IMR-90 (cell line): Measurements from ENCODE around the gene RASIP1. TPM values are rescaled to one million over a fixed set of nuclear protein-coding genes. Genes with fewer than 3 reads are reported as not detected.

Experiments used
- ATAC-seq: fragments of 200-7000 bp; cut with Tn5 transposase; 2 replicates; pipeline ENCODE4 v1.9.1; 2020; ENCODE audit warnings: low read depth, mild to moderate bottlenecking, moderate library complexity
- BruUV-seq: library from RNA; stranded (reverse); fragments of 400-500 nt; replicated peaks from 2 replicates; lab custom pipeline; 2021; lab: Mats Ljungman, UMichigan
- CTCF ChIA-PET: fragments of 300-600 bp; formaldehyde crosslinking; extraction: SDS; loops from one replicate; lab custom pipeline; 2021; ENCODE audit warnings: antibody characterized with exemption; lab: Yijun Ruan, JAX
- POLR2A ChIA-PET: fragments of 300-600 bp; sonication (Branson Sonifier 250); formaldehyde crosslinking; loops from one replicate; lab custom pipeline; 2022; ENCODE audit warnings: antibody characterized with exemption; ENCODE audit not compliant: unreplicated experiment; lab: Charles Lee
- DNase-seq: peaks from one replicate; pipeline ENCODE4 v3.0.0; 2013
- H2AFZ ChIP-seq: replicated peaks from 2 replicates; pipeline ENCODE3; 2013; ENCODE audit warnings: low read length, mild to moderate bottlenecking; ENCODE audit not compliant: poor library complexity
- H2AK5ac ChIP-seq: 2 replicates; pipeline ENCODE4 v1.6.1; 2013; ENCODE audit warnings: low read depth, low read length, inconsistent platforms
- H2AK9ac ChIP-seq: replicated peaks from 2 replicates; pipeline ENCODE3; 2013; ENCODE audit warnings: mild to moderate bottlenecking, low read depth, low read length, moderate library complexity; ENCODE audit not compliant: poor library complexity
- H2BK120ac ChIP-seq: 2 replicates; pipeline ENCODE4 v1.6.1; 2013; ENCODE audit warnings: low read depth, low read length, inconsistent platforms
- H2BK15ac ChIP-seq: 3 replicates; pipeline ENCODE4 v1.6.1; 2013; ENCODE audit warnings: low read depth, low read length, inconsistent platforms
- H2BK20ac ChIP-seq: 2 replicates; pipeline ENCODE4 v1.6.1; 2013; ENCODE audit warnings: low read depth, mild to moderate bottlenecking, inconsistent platforms, low read length, moderate library complexity
- H2BK5ac ChIP-seq: 2 replicates; pipeline ENCODE4 v1.6.1; 2013; ENCODE audit warnings: mild to moderate bottlenecking, low read depth, low read length, inconsistent platforms; ENCODE audit not compliant: poor library complexity, severe bottlenecking
- H3K14ac ChIP-seq: replicated peaks from 2 replicates; pipeline ENCODE4 v1.6.1; 2013; ENCODE audit warnings: low read depth, low read length, inconsistent platforms
- H3K18ac ChIP-seq: 2 replicates; pipeline ENCODE4 v1.6.1; 2013; ENCODE audit warnings: low read depth, low read length, control low read depth
- H3K23ac ChIP-seq: 2 replicates; pipeline ENCODE4 v1.6.1; 2013; ENCODE audit warnings: low read depth, low read length, inconsistent platforms
- H3K27ac ChIP-seq: 2 replicates; pipeline ENCODE4 v1.5.1; 2013; ENCODE audit warnings: mild to moderate bottlenecking, control low read depth, low read length; ENCODE audit not compliant: insufficient read depth
- H3K27me3 ChIP-seq: 2 replicates; pipeline ENCODE4 v1.6.1; 2013; ENCODE audit warnings: low read length; ENCODE audit not compliant: control insufficient read depth, insufficient read depth
- H3K36me3 ChIP-seq: 2 replicates; pipeline ENCODE4 v1.6.1; 2013; ENCODE audit warnings: low read length, mixed read lengths; ENCODE audit not compliant: control insufficient read depth, insufficient read depth
- H3K4ac ChIP-seq: 2 replicates; pipeline ENCODE4 v1.6.1; 2013; ENCODE audit warnings: low read depth, low read length, inconsistent platforms
- H3K4me1 ChIP-seq: 2 replicates; pipeline ENCODE4 v1.6.1; 2013; ENCODE audit warnings: low read length, mixed read lengths; ENCODE audit not compliant: control insufficient read depth, insufficient read depth
- H3K4me2 ChIP-seq: 2 replicates; pipeline ENCODE4 v1.6.1; 2013; ENCODE audit warnings: low read depth, mild to moderate bottlenecking, control low read depth, low read length, moderate library complexity
- H3K4me3 ChIP-seq: 2 replicates; pipeline ENCODE4 v1.5.1; 2013; ENCODE audit warnings: low read depth, mild to moderate bottlenecking, control low read depth, low read length, moderate library complexity; ENCODE audit not compliant: insufficient read depth
- H3K56ac ChIP-seq: 2 replicates; pipeline ENCODE4 v1.6.1; 2013; ENCODE audit warnings: low read length, inconsistent platforms; ENCODE audit not compliant: insufficient read depth; ENCODE audit errors: extremely low read depth
- H3K79me1 ChIP-seq, 2 experiments: 2 replicates each; pipeline ENCODE4 v1.6.1; 2013; ENCODE audit warnings: low read length in 2 of 2, inconsistent platforms in 1 of 2, low read depth in 1 of 2
- H3K9ac ChIP-seq: 2 replicates; pipeline ENCODE4 v1.6.1; 2013; ENCODE audit warnings: low read depth, low read length, control low read depth
- H3K9me1 ChIP-seq: 2 replicates; pipeline ENCODE4 v1.6.1; 2013; ENCODE audit warnings: low read length, inconsistent platforms; ENCODE audit not compliant: insufficient read depth
- H3K9me3 ChIP-seq: 2 replicates; pipeline ENCODE4 v1.6.1; 2013; ENCODE audit warnings: low read length; ENCODE audit not compliant: control insufficient read depth, insufficient read depth
- H4K20me1 ChIP-seq: 2 replicates; pipeline ENCODE4 v1.6.1; 2013; ENCODE audit warnings: low read length, inconsistent platforms; ENCODE audit not compliant: insufficient read depth
- H4K5ac ChIP-seq: 2 replicates; pipeline ENCODE4 v1.6.1; 2013; ENCODE audit warnings: mild to moderate bottlenecking, low read depth, low read length, control low read depth
- H4K8ac ChIP-seq, 2 experiments: 2 replicates each; pipeline ENCODE4 v1.6.1; 2013; ENCODE audit warnings: low read depth in 2 of 2, low read length in 2 of 2, control low read depth in 1 of 2, inconsistent platforms in 1 of 2
- H4K91ac ChIP-seq: 2 replicates; pipeline ENCODE4 v1.6.1; 2013; ENCODE audit warnings: low read depth, low read length, inconsistent platforms; ENCODE audit not compliant: insufficient read depth
- BHLHE40 ChIP-seq: fragments of 150-350 bp; IDR thresholded peaks from 2 replicates; pipeline ENCODE4 v1.6.1; 2016; ENCODE audit warnings: mild to moderate bottlenecking, low read depth, low read length
- CEBPB ChIP-seq: IDR thresholded peaks from 2 replicates; pipeline ENCODE4 v1.6.1; 2012; ENCODE audit warnings: low read depth, low read length, improper control_type of control experiment
- CTCF ChIP-seq: conservative IDR thresholded peaks from 2 replicates; pipeline ENCODE4 v1.5.1; 2012; ENCODE audit warnings: mild to moderate bottlenecking, low read depth, low read length, improper control_type of control experiment
- ELK1 ChIP-seq: fragments of 150-350 bp; IDR thresholded peaks from 2 replicates; pipeline ENCODE4 v1.6.1; 2016; ENCODE audit warnings: low read depth, mild to moderate bottlenecking, low read length, moderate library complexity, borderline replicate concordance
- FOS ChIP-seq: fragments of 150-350 bp; IDR thresholded peaks from 2 replicates; pipeline ENCODE4 v1.6.1; 2016; ENCODE audit warnings: low read depth, low read length
- MAFK ChIP-seq: IDR thresholded peaks from 2 replicates; pipeline ENCODE4 v1.6.1; 2012; ENCODE audit warnings: low read depth, low read length, improper control_type of control experiment
- MXI1 ChIP-seq: IDR thresholded peaks from 2 replicates; pipeline ENCODE4 v1.6.1; 2012; ENCODE audit warnings: low read depth, mild to moderate bottlenecking, low read length, moderate library complexity, borderline replicate concordance
- NFE2L2 ChIP-seq: fragments of 150-350 bp; IDR thresholded peaks from 2 replicates; pipeline ENCODE4 v1.6.1; 2016; ENCODE audit warnings: low read depth, mild to moderate bottlenecking, low read length
- POLR2A ChIP-seq: IDR thresholded peaks from 2 replicates; pipeline ENCODE4 v1.6.1; 2012; ENCODE audit warnings: mild to moderate bottlenecking, low read depth, low read length
- RAD21 ChIP-seq: IDR thresholded peaks from 2 replicates; pipeline ENCODE4 v1.6.1; 2012; ENCODE audit warnings: low read length, improper control_type of control experiment
- RCOR1 ChIP-seq: IDR thresholded peaks from 2 replicates; pipeline ENCODE4 v1.6.1; 2012; ENCODE audit warnings: mild to moderate bottlenecking, low read length, improper control_type of control experiment; ENCODE audit not compliant: insufficient replicate concordance
- RFX5 ChIP-seq: IDR thresholded peaks from 2 replicates; pipeline ENCODE4 v1.8.0; 2012; ENCODE audit warnings: low read depth, mild to moderate bottlenecking, low read length, moderate library complexity
- SMC3 ChIP-seq: fragments of 150-350 bp; IDR thresholded peaks from 2 replicates; pipeline ENCODE4 v1.6.1; 2016; ENCODE audit warnings: low read depth, mild to moderate bottlenecking, antibody characterized with exemption, low read length, moderate library complexity
- USF2 ChIP-seq: fragments of 150-350 bp; IDR thresholded peaks from 2 replicates; pipeline ENCODE4 v1.6.1; 2017; ENCODE audit warnings: mild to moderate bottlenecking, antibody characterized with exemption, low read length, low read depth
- WGBS, 2 experiments: methylation state at CpG; one replicate each; pipeline versions ENCODE4 v1.1.5 to v1.1.7; 2013; ENCODE audit warnings: missing lambda C conversion rate in 2 of 2; ENCODE audit not compliant: insufficient read length in 1 of 2; ENCODE audit errors: extremely low coverage in 2 of 2; 5-methylcytosine and 5-hydroxymethylcytosine counted together
- dilution Hi-C: fragments of 300-500 bp; cut with HindIII; formaldehyde crosslinking; loops from one replicate; pipeline ENCODE4 v1.14.3; 2018; ENCODE audit warnings: low sequenced_read_pairs; ENCODE audit not compliant: unreplicated experiment
- in situ Hi-C: fragments of 300-500 bp; cut with MboI; formaldehyde crosslinking; loops from 3 replicates; pipeline ENCODE4 v1.14.3; 2019; ENCODE audit warnings: low sequenced_read_pairs, inconsistent platforms, mixed read lengths
- intact Hi-C: fragments of 100-400 bp; cut with micrococcal nuclease; formaldehyde crosslinking; loops from 2 replicates; pipeline ENCODE4 v1.10.0; 2022
- polyA plus RNA-seq, 3 experiments: library from polyadenylated mRNA; depleted of rRNA; stranded (reverse); fragments of >200 nt; gene quantifications; 2 replicates each; pipeline ENCODE4 v1.2.3, GENCODE V29; 2012; ENCODE audit warnings: low replicate concordance in 1 of 3
- total RNA-seq: library from RNA; depleted of rRNA; stranded (reverse); fragments of >200 nt; gene quantifications from 2 replicates; pipeline ENCODE4 v1.2.3, GENCODE V29; 2012

RASIP1 gene
- total and polyA plus RNA-seq, 2 of the 4 experiments (the other 2 are of a cell fraction) = 0.18 to 0.51 TPM

- Histone ChIP-seq H2AK9ac (peak within 1 kb of the TSS; percentile 79), H3K9me1 (no peaks in the 10 kb centered on the region), H3K36me3 (no peaks in the 10 kb centered on the region), H3K27me3 (peaks cover 10% of the 10 kb centered on the region), H4K91ac (0 out of 2 replicates have a peak within 1 kb of the TSS, but pooled peaks have one; percentile 17), H3K18ac (no peak within 1 kb of the TSS), H3K23ac (0 out of 2 replicates have a peak within 1 kb of the TSS, but pooled peaks have one; percentile 19), H3K79me1 (no peaks in the 10 kb centered on the region), H4K20me1 (no peaks in the 10 kb centered on the region), H2BK5ac (peak within 1 kb of the TSS; percentile 41), H3K4ac (peak within 1 kb of the TSS; percentile 79), H2BK20ac (peak within 1 kb of the TSS; percentile 41; the same call in 1 of the 2 replicates), H2AK5ac (peak within 1 kb of the TSS; percentile 40), H3K4me3 (peak within 1 kb of the TSS; percentile 50), H3K4me2 (peak within 1 kb of the TSS; percentile 66), H4K5ac (peak within 1 kb of the TSS; percentile 32), H3K27ac (peak within 1 kb of the TSS; percentile 23; the same call in 1 of the 2 replicates), H2BK15ac (no peak within 1 kb of the TSS; the same call in 2 of the 3 replicates), H3K14ac (peak within 1 kb of the TSS; percentile 53), H4K8ac (peak within 1 kb of the TSS; percentile 28 to 99; a peak in 3 of 4 replicates), H2AFZ (peak within 1 kb of the TSS; percentile 96), H3K9me3 (no peaks in the 10 kb centered on the region), H3K9ac (0 out of 2 replicates have a peak within 1 kb of the TSS, but pooled peaks have one; percentile 5), H2BK120ac (peak within 1 kb of the TSS; percentile 58), H3K4me1 (no peaks in the 10 kb centered on the region), H3K56ac (no peak within 1 kb of the TSS; the same call in 1 of the 2 replicates)
- ChIA-PET POLR2A (no interaction called here), CTCF (interaction anchor here (1.1 kb wide), 1 partner anchor 12 kb away, joined by 3 read pairs; no protein-coding TSS in a partner anchor)
- no TSS peak for BruUV-seq
- DNase-seq = peak; percentile 90
- dilution Hi-C loops (no loop called here), intact Hi-C loops (no loop called here), in situ Hi-C loops (no loop called here)
- peak; percentile 97 for ATAC-seq
- WGBS, 2 experiments = 0% methylated on average over 3 of the region's 31 CpGs; no CpG with 5 or more reads in 1 of the 2 experiments
- TF ChIP-seq RAD21 (no peak), BHLHE40 (no peak), SMC3 (no peak), POLR2A (no peak), RFX5 (no peak), NFE2L2 (no peak), ELK1 (no peak), CTCF (no peak), MAFK (no peak), FOS (no peak), RCOR1 (no peak), CEBPB (no peak), USF2 (no peak), MXI1 (no peak)
These were observed 6.5 kb upstream of the RASIP1 start, which contains the start of gene IZUMO1 for GRCh38 chr19:48746738-48747575. TSS of gene IZUMO1 (minus strand) at chr19:48746909. CDS start at chr19:48745859, 1,050 bp downstream.
